ENCODE data around the gene CA5A.
"Not testable (repeated sequence)": the region's sequence is repeated elsewhere in the genome, so short reads cannot be mapped to it uniquely, and the experiment has no call there.

The CA5A gene

DNA sequence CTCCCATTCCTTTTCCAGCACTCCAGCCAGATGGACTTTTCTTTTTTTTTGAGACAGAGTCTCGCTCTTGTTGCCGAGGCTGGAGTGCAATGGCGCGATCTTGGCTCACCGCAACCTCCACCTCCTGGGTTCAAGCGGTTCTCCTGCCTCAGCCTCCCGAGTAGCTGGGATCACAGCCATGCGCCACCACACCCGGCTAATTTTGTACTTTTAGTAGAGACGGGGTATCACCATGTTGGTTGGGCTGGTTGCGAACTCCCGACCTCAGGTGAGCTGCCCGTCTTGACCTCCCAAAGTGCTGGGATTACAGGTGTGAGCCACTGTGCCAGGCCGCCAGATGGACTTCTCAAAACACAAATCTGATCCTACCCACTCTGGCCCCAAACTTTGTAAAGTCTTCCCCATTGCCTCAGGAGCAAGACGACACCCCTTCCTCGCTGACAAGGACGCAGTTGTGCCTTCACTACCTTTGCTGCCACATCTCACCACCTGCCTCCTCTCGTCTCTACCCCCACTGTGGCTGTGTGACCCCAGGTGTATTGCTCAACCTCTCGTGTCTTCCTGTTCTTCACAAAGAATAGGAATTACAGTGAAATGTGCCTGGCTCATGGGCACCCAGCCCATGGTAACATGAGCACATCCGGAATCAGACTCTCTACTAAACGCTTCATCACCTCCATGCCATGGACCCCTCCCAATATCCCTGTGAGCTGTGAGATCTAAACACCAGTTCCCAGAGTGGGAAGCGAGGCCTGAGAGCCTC lies 11.2 kb upstream of the CA5A start:
- no peak for DNase-seq (ENCODE audit: low spot score)

DNA sequence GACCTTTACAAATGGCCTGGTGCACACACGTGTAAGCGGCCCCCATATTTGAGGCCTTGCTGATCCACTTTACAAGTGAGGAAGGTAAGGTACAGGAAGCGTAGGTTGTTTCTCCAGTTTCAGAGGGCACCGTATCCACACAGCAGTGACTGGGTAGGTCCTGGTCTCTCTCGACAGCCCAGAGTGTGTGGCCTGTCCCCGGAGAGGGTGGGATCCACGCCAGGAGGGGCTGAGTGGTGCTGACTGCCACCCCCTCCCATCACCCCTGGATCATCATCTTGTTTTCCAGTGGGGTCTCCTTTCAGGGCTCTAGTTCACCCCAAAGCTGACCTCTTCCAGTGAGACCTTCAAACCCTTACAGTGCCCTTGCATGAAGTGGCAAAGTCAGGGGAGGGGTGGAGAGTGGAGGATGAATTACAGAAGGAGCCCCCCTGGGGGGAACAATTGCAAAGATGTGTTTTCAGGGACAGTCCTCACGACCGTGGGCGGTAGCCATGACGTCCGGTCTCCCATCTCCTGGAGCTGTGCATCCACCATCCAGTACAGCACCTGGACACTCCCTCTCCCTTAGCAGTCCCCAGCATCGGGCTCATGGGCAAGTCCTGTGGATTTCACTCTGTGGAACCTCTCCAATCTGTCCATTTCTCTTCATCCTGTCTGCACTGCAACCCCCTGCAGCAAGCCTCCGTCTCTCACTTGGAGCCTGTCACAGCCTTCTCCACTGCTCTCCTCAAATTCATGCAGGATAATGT lies 10.4 kb upstream of the CA5A start:
- DNase-seq (ENCODE audit: low spot score), result no peak

DNA sequence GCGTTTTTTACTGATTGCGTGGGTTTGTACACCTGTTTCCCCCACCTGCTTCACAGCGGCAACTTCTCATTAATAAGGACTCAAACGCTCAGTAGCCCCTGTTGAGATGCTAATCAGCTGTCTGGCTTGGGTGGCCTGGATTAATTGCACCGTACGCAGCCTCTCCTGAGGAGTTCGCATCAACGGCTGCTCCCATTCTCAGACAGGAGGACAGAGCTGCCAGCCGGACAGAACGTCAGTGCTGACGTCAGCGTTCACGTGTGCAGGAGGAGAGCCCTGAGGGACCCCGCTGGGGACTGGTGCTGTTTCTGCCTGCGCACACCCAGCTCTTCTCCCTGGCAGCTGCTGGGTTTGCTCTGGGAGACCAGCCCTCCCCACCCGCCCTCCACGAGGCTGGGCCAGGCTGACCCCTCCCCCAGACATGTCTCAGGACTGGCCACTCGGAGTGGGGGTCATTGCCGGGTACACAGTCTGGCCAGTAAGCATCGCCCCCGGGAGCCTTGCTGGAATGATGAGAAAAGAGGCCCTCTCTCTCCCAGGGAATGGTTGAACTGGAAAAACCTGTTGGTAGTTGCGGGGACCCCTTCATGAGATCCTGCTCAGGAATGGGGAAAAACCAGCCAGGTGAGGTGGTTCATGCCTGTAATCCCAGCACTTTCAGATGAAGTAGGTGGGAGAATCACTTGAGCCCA lies 9.2 kb upstream of the CA5A start:
- peak; percentile 40 for DNase-seq (ENCODE audit: low spot score)

DNA sequence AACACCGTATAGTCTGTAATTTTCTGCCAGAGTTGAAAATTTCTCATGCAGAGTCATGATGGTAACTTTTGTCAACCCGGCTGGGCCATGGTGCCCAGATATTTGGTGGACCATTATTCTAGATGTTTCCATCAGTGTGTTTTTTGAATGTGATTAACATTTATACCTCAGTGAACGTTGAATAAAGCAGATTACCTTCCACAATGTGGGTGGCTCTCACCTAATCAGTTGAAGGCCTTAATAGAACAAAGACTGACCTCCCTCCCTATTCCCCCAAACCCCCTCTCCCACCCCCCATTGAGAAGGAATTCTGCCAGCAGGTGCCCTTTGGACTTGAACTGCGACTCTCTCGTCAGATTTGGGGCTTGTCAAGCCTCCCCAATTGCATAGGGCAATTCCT lies 6.4 kb upstream of the CA5A start:
- DNase-seq (ENCODE audit: low spot score), result no peak

DNA sequence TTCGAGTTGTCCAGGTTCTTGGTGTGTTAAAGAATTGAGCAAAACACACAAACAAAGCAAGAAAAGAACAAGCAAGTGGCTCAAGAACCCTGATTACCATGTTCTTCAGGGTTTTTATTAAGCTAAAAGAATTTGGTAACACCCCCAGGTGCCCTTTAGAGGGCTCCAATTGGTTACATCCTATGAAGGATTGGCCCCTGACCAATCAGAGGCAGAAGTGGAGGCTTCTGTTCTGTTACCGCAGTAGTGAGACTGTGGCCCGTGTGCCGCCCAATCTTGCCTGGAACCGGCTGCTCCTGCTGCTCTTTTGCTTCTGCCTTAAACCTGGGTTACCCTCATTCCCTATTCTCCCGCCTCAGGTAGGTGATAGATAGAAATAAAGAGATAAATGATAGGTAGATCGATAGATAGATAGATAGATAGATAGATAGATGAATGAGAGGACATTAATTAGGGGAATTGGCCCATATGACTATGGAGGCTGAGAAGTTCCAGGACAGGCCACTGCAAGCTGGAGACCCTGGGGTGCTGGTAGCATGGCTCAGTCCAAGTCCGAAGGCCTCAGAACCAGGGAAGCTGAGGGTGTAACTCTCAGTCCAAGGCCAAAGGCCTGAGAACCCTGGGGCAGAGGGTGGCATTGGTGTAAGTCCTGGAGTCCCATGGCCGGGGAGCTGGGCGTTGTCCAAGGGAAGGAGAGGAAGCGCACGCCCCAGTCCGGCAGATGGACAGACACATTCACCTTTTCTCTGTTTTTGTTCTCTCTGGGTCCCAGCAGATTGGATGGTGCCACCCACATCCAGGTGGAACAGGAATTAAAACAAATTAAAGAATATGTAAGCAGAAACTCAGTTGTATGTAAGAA lies 3.5 kb upstream of the CA5A start:
- DNase-seq (ENCODE audit: low spot score), result no peak

DNA sequence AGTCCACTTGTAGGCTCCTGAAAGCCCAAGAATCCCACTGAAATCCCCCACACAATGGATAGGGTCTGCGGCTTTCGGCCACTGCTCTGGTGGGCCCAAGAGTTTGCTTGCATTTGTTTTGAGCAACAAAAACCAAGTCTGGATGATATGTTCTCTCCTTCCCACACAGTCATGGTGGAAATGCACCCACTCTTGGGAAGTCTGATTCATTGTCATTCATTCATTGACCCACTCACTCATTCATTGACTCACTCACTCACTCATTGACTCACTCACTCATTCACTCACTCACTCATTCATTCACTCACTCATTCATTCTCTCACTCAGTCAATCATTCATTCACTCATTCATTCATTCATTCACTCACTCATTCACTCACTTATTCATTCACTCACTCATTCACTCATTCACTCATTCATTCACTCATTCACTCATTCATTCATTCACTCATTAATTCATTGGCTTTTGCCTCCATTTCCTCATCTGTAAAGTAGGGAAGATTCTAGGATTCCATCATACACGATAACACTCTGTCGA lies 2.2 kb upstream of the CA5A start:
- DNase-seq (ENCODE audit: low spot score), result no peak

DNA sequence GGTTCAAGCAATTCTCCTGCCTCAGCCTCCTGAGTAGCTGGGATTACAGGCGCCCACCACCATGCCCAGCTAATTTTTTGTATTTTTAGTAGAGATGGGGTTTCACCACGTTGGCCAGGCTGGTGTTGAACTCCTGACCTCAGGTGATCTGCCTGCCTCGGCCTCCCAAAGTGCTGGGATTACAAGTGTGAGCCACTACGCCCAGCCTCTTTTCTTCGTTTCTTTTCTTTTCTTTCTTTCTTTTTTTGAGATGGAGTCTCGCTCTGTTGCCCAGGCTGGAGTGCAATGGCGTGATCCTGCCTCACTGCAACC lies 858 bp upstream of the CA5A start:
- not testable (repeated sequence) for DNase-seq (ENCODE audit: low spot score)

DNA sequence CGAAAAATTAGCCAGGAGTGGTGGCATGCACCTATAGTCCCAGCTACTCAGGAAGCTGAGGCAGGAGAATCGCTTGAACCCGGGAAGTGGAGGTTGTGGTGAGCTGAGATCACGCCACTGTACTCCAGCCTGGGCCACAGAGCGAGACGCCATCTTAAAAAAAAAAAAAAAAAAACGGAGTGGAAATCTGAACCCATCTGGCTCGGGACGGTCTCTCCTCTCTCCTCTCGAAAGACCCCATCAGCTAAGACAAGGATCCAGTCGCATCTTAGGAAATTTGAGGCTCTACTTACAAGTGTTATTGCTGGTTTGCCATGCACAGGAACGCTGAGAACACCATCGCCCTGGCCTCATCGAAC lies 334 bp downstream of the CA5A start:
- not testable (repeated sequence) for DNase-seq (ENCODE audit: low spot score)

DNA sequence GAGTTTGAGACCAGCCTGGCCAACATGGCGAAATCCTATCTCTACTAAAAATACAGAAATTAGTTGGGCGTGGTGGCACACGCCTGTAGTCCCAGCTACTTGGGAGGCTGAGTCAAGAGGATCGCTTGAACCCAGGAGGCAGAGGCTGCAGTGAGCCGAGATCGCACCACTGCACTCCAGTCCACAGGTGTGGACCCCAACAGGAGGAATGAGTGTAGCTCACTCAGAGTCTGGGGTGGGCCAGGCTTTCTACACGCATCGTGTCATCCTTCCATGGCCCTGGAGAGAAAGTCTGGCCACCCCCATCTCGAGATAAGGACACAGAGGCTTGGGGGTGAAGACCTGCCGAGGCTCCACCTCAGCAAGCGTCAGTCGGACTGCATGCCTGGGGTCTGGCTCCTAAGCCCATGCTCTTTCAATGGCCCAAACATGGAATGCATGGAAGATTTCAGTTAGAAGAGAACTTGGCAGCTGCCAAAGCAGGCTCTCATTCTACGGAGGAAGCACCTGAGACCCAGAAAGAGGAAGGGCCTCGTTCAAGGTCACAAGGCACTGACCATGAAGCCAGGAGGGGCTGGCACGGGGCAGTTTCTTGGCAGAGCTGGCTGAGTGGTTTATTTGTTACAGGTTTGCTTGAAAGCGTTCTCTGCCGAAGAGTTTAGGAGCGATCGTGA lies 1.4 kb downstream of the CA5A start:
- not testable (repeated sequence) for DNase-seq (ENCODE audit: low spot score)

DNA sequence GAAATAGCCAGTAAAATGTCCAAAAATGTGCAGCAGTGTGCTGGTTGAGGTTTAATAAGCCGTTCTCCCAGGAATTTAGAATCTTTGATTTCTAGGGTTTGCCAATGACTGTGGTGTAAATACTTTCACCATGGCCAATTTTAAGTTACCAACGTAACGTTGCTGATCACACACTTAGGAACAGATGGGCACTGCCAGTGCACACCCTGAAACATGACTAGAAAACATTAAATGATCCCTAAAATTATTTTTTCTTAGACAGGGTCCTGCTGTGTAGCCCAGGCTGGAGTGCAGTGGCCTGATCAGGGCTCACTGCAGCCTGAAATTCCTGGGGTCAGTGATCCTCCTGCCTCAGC lies 3.2 kb downstream of the CA5A start:
- DNase-seq (ENCODE audit: low spot score), result no peak

DNA sequence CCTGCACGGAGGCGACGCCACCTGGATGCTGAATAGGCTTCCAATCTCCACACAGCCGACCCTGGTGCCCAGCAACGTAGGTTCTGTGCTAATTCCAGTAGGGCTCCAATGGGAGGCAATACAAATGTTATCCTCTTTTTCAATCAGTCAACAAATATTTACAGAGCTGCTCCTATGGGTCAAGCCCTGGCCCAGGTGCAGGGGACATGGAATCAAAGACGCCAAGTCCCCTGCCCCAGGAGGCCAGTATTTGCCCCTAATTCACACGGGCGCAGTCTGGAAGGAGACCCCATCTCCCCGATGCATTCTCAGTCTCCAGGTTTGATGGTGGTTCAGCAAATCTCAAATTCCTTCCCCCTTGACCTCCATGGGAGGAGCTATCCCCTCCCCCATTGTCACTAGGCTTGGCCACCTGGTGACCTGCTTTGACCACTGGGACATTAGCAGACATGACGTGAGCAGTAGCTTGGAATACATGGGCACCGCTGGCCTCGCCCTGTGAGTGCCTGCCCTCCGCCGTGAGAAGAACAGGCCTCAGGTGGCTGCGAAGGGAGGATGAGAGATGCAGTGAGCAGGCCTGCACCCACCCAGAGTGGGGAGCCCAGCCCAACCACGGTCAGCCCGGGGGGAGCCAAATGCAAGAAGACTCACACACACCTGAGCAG lies 3.7 kb downstream of the CA5A start:
- not testable (repeated sequence) for DNase-seq (ENCODE audit: low spot score)

DNA sequence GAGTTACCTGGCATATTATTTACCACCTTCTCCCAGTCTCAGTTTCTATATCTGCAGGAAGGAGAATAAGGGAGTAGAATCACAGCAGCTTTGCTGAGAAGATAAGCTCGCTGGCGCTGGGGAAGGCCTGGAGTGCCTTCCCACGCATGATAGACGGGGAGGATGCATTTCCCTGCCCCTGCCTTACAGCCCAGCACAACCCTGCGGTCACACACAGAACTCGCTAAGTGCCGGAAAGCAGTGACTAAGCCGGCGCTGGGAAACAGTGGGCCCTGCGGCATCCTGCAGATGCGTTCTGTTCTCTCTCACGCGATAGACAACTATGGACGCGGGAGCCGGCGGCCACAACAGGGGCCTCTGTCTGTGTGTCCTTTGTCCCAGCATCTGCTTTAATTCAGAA lies 4.8 kb downstream of the CA5A start:
- DNase-seq (ENCODE audit: low spot score), result no peak

DNA sequence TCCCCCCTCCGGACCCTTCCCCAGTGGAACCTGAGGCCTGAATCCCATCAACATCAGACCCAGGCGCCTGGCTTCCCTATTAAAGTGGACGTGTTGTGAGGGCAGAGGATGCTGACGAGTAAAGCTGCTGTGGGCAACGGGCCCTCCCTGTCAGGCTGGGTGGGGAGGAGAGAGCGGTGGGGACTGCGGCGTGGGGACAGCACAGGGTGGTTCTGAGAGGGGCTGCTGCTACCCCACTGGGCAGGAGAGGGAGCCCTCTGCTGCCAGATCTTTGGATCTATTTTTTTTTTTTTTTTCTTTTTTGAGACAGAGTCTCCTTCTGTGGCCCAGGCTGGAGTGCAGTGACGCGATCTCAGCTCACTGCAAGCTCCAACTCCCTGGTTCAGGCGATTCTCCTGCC lies 5.9 kb downstream of the CA5A start:
- peak; percentile 57 for DNase-seq (ENCODE audit: low spot score)

DNA sequence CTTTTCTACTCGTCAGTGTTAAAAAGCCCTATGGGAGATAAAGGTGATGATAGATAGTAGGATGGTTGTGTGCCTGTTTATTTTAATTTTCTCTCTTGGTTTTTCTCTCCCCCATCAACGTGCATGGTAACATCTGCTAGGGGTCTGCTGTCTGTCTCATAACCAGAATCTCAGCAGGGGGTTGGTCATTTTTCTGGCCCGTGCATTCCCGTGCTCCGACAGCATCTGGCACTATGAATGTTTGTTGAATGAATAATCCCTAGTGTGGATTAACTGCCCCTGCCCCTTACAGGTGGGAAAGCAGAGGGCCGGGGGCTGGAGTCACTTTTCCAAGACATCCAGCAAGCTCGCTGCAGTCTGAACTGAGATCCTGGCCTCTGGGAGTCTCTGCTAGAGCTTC lies 6.3 kb downstream of the CA5A start:
- no peak for DNase-seq (ENCODE audit: low spot score)

DNA sequence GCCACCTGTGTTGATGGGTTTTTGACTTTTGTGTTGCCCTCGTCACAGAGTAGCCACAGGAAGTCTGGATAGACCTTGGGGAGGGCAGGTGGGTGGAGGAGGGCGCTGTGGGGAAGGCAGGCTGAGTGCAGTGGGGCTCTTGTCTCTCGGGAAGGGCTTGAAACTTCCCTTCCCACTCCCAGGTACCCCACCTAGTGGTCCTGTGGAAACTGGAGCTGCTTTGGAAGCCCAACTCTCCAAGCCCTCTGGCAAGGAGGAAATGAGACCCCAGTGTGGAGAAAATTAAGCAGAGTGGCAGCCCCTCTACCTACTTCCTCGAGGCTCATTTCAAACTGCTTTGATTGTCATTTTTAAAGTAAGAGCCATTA lies 9.2 kb downstream of the CA5A start:
- DNase-seq (ENCODE audit: low spot score), result no peak

DNA sequence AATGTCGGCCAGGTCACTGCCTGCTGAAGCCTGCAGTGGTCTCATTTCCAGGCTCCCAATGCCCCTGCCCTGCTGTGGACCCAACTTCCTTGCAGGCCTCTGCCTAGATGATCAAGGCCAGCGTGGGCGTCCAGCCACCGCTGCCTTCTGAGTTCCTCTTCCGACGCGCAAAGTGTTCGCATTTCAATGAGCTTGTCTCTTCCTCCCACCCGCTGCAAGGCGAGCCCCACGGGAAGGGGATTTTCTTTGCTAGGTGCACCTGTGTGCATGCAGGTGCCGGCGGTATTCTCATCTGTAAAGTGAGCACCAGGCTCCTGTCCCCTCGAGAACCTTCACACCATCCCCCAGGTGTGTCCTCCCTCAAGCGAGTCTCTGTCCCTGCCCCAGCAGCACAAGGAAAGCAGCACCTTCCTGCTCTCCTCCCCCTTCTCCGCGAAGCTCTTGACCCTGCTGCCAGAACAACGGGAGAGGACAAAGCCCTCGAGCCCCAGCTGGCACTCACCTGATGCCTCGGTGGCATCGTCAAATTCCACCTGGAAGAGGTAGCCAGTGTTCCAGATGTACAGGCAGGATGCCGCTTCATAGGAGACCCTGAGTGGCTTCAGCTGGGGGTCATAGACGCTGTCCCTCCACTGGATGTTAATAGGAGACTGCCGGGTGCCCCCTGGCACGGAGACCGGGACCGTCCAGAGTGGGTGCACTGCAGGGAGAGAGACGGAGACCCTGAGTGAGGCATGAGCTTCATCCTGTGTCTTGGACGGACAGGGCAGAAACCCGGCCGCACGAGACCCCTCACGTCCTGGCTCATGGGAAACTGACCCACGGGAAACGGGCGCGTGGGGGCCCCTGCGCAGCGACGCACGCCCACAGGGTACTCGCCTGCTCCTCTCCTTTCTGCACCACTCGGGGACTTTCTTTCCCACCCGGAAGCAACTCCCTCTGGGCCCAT lies 9.8 kb downstream of the CA5A start:
- no peak for DNase-seq (ENCODE audit: low spot score)

DNA sequence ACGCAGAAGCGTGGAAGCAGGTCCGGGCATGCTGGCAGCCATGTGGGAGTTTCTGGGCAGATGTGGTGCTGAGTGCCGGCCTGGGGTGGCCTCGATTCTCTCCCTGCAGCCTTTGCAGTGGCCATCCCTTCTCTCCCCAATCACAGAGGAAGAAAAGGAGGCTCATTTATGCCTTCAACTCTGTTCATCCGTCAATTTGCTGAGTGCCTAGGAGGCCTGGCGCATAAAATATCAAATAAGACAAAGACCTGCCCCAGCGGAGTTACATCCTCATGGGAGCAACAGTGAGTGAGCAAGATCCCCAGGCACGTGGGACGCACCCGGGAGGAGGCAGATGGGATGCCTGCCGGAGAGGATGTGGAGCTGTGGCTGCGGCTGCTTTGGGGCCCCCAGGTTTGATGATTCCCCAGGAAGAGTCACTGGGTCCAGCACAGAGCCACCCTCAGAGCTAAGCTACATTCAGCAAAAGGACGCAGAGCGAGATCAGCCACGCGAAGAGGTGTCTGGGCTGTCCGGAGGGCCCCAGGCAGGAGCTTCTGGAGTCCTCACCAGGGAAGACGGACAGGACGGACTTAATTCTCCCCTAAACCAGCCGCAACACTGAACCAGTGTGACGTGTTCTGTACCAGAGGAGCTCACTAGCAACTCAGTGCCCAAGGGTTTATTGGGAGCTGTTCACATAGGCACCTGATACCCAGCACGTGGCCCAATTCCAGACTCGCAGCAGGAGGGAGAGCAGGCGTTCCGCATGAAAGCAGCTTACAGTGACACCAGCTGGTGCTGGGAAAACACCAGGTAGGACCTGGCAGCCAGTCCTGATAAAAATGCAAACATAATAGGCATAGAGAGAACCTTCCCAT lies 11.3 kb downstream of the CA5A start:
- DNase-seq (ENCODE audit: low spot score), result no peak

DNA sequence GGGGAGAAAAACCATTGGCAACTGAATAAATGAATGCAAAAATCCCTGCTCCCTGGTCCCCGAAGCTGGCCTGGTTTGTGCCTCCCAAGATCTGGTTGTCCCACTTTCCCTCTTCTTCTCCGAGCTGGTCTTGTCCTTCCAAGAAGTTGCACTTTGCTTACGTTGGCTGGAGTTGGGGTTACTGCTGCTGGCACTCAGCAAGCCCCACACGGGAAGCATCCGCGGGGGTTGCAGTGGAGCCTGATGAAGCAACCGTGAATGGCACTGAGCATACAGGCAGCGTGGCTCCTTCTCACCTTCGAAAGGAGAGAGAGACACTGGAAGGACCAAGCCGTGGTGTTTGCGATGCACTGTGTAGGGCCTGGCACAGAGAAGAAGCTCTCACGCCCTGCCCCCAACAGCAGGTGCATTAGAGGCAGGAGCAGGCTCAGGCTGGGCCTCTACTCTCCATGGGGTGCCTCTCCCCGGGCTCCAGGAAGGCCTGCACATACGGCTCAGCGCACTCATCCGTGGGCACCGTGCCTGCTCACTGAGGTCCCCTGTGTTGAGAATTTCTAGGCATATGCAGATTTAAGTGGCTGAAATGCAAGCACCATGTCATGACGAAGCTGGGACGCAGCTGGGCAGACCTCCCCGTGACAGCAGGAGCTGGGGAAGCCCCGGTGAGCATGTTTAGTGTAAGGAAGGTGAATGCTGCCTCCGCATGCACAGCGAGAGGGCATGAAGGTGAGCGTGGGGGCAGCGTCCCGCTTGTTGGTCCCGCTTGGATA lies 12.1 kb downstream of the CA5A start:
- DNase-seq (ENCODE audit: low spot score), result no peak
